ENCODE data around the gene LRP5.
A peak's percentile ranks its signal among the peaks of the same experiment; 100 is the strongest.

Gene LRP5

GRCh38 chr11:68383976-68384501 lies 71.6 kb downstream of the LRP5 start:
- POLR2A ChIA-PET, result no interaction called here
- peaks cover 0 to 32% (median 17%) of the 10 kb centered on the region in 4 experiments for H3K36me3 ChIP-seq (ENCODE audit: control insufficient read depth in 4 of 4, insufficient read depth in 4 of 4, low read length in 3 of 4)
- H3K27me3 ChIP-seq (replicated peaks in 2 of 5; ENCODE audit: control insufficient read depth in 4 of 5, insufficient read depth in 5 of 5, low read length in 4 of 5), result no peaks in the 10 kb centered on the region
- H3K9me3 ChIP-seq (ENCODE audit: control extremely low read depth in 1 of 5, control insufficient read depth in 4 of 5, insufficient read depth in 2 of 5, low read depth in 1 of 5, low read length in 4 of 5), result no peaks in the 10 kb centered on the region
- H3K27ac ChIP-seq (ENCODE audit: insufficient read depth in 1 of 2, low read depth in 1 of 2, low read length in 2 of 2, poor library complexity in 1 of 2, severe bottlenecking in 2 of 2), result no peak overlapping the region
- H3K4me3 ChIP-seq (ENCODE audit: control insufficient read depth in 1 of 7, extremely low read depth in 1 of 7, insufficient read depth in 4 of 7, low read depth in 2 of 7, low read length in 6 of 7), result no peak overlapping the region
- peak; percentile 27 to 57 (median 53) for DNase-seq
- WGBS (ENCODE audit: insufficient coverage), result 17% methylated on average over 8 of the region's 9 CpGs
- CTCF ChIA-PET, result interaction anchor here (0.7 to 3.5 kb wide), 15 partner anchors 10 to 131 kb away, joined by 3 to 16 read pairs (median 4); no protein-coding TSS in a partner anchor
- H3K4me1 ChIP-seq (ENCODE audit: control extremely low read depth in 1 of 4, control insufficient read depth in 4 of 4, insufficient read depth in 4 of 4, low read length in 3 of 4), result peaks cover 4 to 36% (median 33%) of the 10 kb centered on the region in 4 experiments

GRCh38 chr11:68384530-68385081 lies 72.2 kb downstream of the LRP5 start:
- peaks cover 3 to 37% (median 23%) of the 10 kb centered on the region in 4 experiments for H3K36me3 ChIP-seq (ENCODE audit: control insufficient read depth in 4 of 4, insufficient read depth in 4 of 4, low read length in 3 of 4)
- DNase-seq, result no peak
- H3K4me3 ChIP-seq (ENCODE audit: control insufficient read depth in 1 of 7, extremely low read depth in 1 of 7, insufficient read depth in 4 of 7, low read depth in 2 of 7, low read length in 6 of 7), result no peak overlapping the region
- WGBS (ENCODE audit: insufficient coverage), result 98% methylated on average over 8 of the region's 13 CpGs
- POLR2A ChIA-PET, result no interaction called here
- H3K27ac ChIP-seq (ENCODE audit: insufficient read depth in 1 of 2, low read depth in 1 of 2, low read length in 2 of 2, poor library complexity in 1 of 2, severe bottlenecking in 2 of 2), result no peak overlapping the region
- peaks cover 4 to 30% (median 27%) of the 10 kb centered on the region in 4 experiments for H3K4me1 ChIP-seq (ENCODE audit: control extremely low read depth in 1 of 4, control insufficient read depth in 4 of 4, insufficient read depth in 4 of 4, low read length in 3 of 4)
- H3K9me3 ChIP-seq (ENCODE audit: control extremely low read depth in 1 of 5, control insufficient read depth in 4 of 5, insufficient read depth in 2 of 5, low read depth in 1 of 5, low read length in 4 of 5), result no peaks in the 10 kb centered on the region
- CTCF ChIA-PET, result interaction anchor here (0.6 to 2.5 kb wide), 10 partner anchors 11 to 175 kb away, joined by 3 to 12 read pairs (median 4); no protein-coding TSS in a partner anchor
- H3K27me3 ChIP-seq (replicated peaks in 2 of 5; ENCODE audit: control insufficient read depth in 4 of 5, insufficient read depth in 5 of 5, low read length in 4 of 5), result no peaks in the 10 kb centered on the region

- Histone ChIP-seq H3K27me3 (replicated peaks in 2 of 5; ENCODE audit: control insufficient read depth in 4 of 5, insufficient read depth in 5 of 5, low read length in 4 of 5) (no peaks in the 10 kb centered on the region), H3K4me3 (ENCODE audit: control insufficient read depth in 1 of 7, extremely low read depth in 1 of 7, insufficient read depth in 4 of 7, low read depth in 2 of 7, low read length in 6 of 7) (no peak overlapping the region), H3K36me3 (ENCODE audit: control insufficient read depth in 4 of 4, insufficient read depth in 4 of 4, low read length in 3 of 4) (peaks cover 3 to 43% (median 28%) of the 10 kb centered on the region in 4 experiments), H3K27ac (ENCODE audit: insufficient read depth in 1 of 2, low read depth in 1 of 2, low read length in 2 of 2, poor library complexity in 1 of 2, severe bottlenecking in 2 of 2) (no peak overlapping the region), H3K4me1 (ENCODE audit: control extremely low read depth in 1 of 4, control insufficient read depth in 4 of 4, insufficient read depth in 4 of 4, low read length in 3 of 4) (peaks cover 4 to 25% (median 23%) of the 10 kb centered on the region in 4 experiments), H3K9me3 (ENCODE audit: control extremely low read depth in 1 of 5, control insufficient read depth in 4 of 5, insufficient read depth in 2 of 5, low read depth in 1 of 5, low read length in 4 of 5) (no peaks in the 10 kb centered on the region)
- no peak for DNase-seq
- WGBS (ENCODE audit: insufficient coverage), result 93% methylated on average over 7 of the region's 8 CpGs
- POLR2A ChIA-PET, result no interaction called here
- CTCF ChIA-PET, result interaction anchor here (0.6 to 2.5 kb wide), 10 partner anchors 11 to 202 kb away, joined by 3 to 12 read pairs (median 4); no protein-coding TSS in a partner anchor
These were observed 72.7 kb downstream of the LRP5 start for GRCh38 chr11:68385128-68385527.

GRCh38 chr11:68386331-68386978 lies 74.1 kb downstream of the LRP5 start:
- Histone ChIP-seq H3K27me3 (replicated peaks in 2 of 5; ENCODE audit: control insufficient read depth in 4 of 5, insufficient read depth in 5 of 5, low read length in 4 of 5) (no peaks in the 10 kb centered on the region), H3K36me3 (ENCODE audit: control insufficient read depth in 4 of 4, insufficient read depth in 4 of 4, low read length in 3 of 4) (peaks cover 3 to 50% (median 33%) of the 10 kb centered on the region in 4 experiments), H3K4me1 (ENCODE audit: control extremely low read depth in 1 of 4, control insufficient read depth in 4 of 4, insufficient read depth in 4 of 4, low read length in 3 of 4) (peaks cover 0 to 11% (median 9%) of the 10 kb centered on the region in 4 experiments), H3K27ac (ENCODE audit: insufficient read depth in 1 of 2, low read depth in 1 of 2, low read length in 2 of 2, poor library complexity in 1 of 2, severe bottlenecking in 2 of 2) (no peak overlapping the region), H3K4me3 (ENCODE audit: control insufficient read depth in 1 of 7, extremely low read depth in 1 of 7, insufficient read depth in 4 of 7, low read depth in 2 of 7, low read length in 6 of 7) (no peak overlapping the region), H3K9me3 (ENCODE audit: control extremely low read depth in 1 of 5, control insufficient read depth in 4 of 5, insufficient read depth in 2 of 5, low read depth in 1 of 5, low read length in 4 of 5) (no peaks in the 10 kb centered on the region)
- DNase-seq, result no peak
- 98% methylated on average over 52 of the region's 52 CpGs for WGBS (ENCODE audit: insufficient coverage)
- POLR2A ChIA-PET, result no interaction called here
- CTCF ChIA-PET, result interaction anchor here (1.6 to 1.7 kb wide), 2 partner anchors 49 to 86 kb away, joined by 4 read pairs; no protein-coding TSS in a partner anchor

- no peak for DNase-seq
- no peaks in the 10 kb centered on the region for H3K4me1 ChIP-seq (ENCODE audit: control extremely low read depth in 1 of 4, control insufficient read depth in 4 of 4, insufficient read depth in 4 of 4, low read length in 3 of 4)
- H3K4me3 ChIP-seq (ENCODE audit: control insufficient read depth in 1 of 7, extremely low read depth in 1 of 7, insufficient read depth in 4 of 7, low read depth in 2 of 7, low read length in 6 of 7), result no peak overlapping the region
- H3K36me3 ChIP-seq (ENCODE audit: control insufficient read depth in 4 of 4, insufficient read depth in 4 of 4, low read length in 3 of 4), result peaks cover 6 to 55% (median 35%) of the 10 kb centered on the region in 4 experiments
- no peak overlapping the region for H3K27ac ChIP-seq (ENCODE audit: insufficient read depth in 1 of 2, low read depth in 1 of 2, low read length in 2 of 2, poor library complexity in 1 of 2, severe bottlenecking in 2 of 2)
- WGBS (ENCODE audit: insufficient coverage), result 94% methylated on average over 8 of the region's 13 CpGs
- no peaks in the 10 kb centered on the region for H3K27me3 ChIP-seq (replicated peaks in 2 of 5; ENCODE audit: control insufficient read depth in 4 of 5, insufficient read depth in 5 of 5, low read length in 4 of 5)
- ChIA-PET CTCF (interaction anchor here (0.5 to 1.2 kb wide), 3 partner anchors 9 to 1956 kb away, joined by 3 read pairs; no protein-coding TSS in a partner anchor), POLR2A (no interaction called here)
- no peaks in the 10 kb centered on the region for H3K9me3 ChIP-seq (ENCODE audit: control extremely low read depth in 1 of 5, control insufficient read depth in 4 of 5, insufficient read depth in 2 of 5, low read depth in 1 of 5, low read length in 4 of 5)
These were observed 75.4 kb downstream of the LRP5 start for GRCh38 chr11:68387840-68388239.

- Histone ChIP-seq H3K27ac (ENCODE audit: insufficient read depth in 1 of 2, low read depth in 1 of 2, low read length in 2 of 2, poor library complexity in 1 of 2, severe bottlenecking in 2 of 2) (no peak overlapping the region), H3K27me3 (replicated peaks in 2 of 5; ENCODE audit: control insufficient read depth in 4 of 5, insufficient read depth in 5 of 5, low read length in 4 of 5) (no peaks in the 10 kb centered on the region), H3K4me3 (ENCODE audit: control insufficient read depth in 1 of 7, extremely low read depth in 1 of 7, insufficient read depth in 4 of 7, low read depth in 2 of 7, low read length in 6 of 7) (no peak overlapping the region), H3K4me1 (ENCODE audit: control extremely low read depth in 1 of 4, control insufficient read depth in 4 of 4, insufficient read depth in 4 of 4, low read length in 3 of 4) (no peaks in the 10 kb centered on the region), H3K9me3 (ENCODE audit: control extremely low read depth in 1 of 5, control insufficient read depth in 4 of 5, insufficient read depth in 2 of 5, low read depth in 1 of 5, low read length in 4 of 5) (no peaks in the 10 kb centered on the region), H3K36me3 (ENCODE audit: control insufficient read depth in 4 of 4, insufficient read depth in 4 of 4, low read length in 3 of 4) (peaks cover 8 to 58% (median 37%) of the 10 kb centered on the region in 4 experiments)
- ChIA-PET CTCF (interaction anchor here (1.0 to 1.2 kb wide), 2 partner anchors 9 to 92 kb away, joined by 3 read pairs; no protein-coding TSS in a partner anchor), POLR2A (no interaction called here)
- 88% methylated on average over 10 of the region's 11 CpGs for WGBS (ENCODE audit: insufficient coverage)
- DNase-seq, result no peak
These were observed 76.3 kb downstream of the LRP5 start for GRCh38 chr11:68388595-68389198.
